GM20431 (cell line): ENCODE measurements around the gene TYMS.

Experiments used
- in situ Hi-C: fragments of 300-500 bp; cut with MseI, MboI; formaldehyde crosslinking; loops from one replicate; pipeline ENCODE4 v1.15.0; 2020; ENCODE audit warnings: low sequenced_read_pairs; ENCODE audit not compliant: unreplicated experiment

TYMS gene

GRCh38 chr18:657311-658000, at the start of gene TYMS:
Gene TYMS, plus strand, starts transcription at chr18:657653. Its CDS starts 90 bp downstream, at chr18:657743.
- in situ Hi-C loops: no loop called here

- in situ Hi-C loops: no loop called here
These were observed 49.5 kb upstream of the TYMS start for GRCh38 chr18:607930-608329.

- in situ Hi-C loops: no loop called here
These were observed 47.1 kb upstream of the TYMS start for GRCh38 chr18:610214-610928.

GRCh38 chr18:612156-612555, 45.3 kb upstream of the TYMS start:
- in situ Hi-C loops: no loop called here

- in situ Hi-C loops: no loop called here
These were observed 43.3 kb upstream of the TYMS start for GRCh38 chr18:614193-614592.

GRCh38 chr18:615092-615521, 42.3 kb upstream of the TYMS start:
- in situ Hi-C loops: no loop called here

- in situ Hi-C loops: no loop called here
These were observed 41.7 kb upstream of the TYMS start for GRCh38 chr18:615773-616172.

- in situ Hi-C loops: no loop called here
These were observed 41.0 kb upstream of the TYMS start for GRCh38 chr18:616380-616995.

- in situ Hi-C loops: no loop called here
These were observed 39.4 kb upstream of the TYMS start for GRCh38 chr18:617970-618504.

- in situ Hi-C loops: no loop called here
These were observed 38.8 kb upstream of the TYMS start for GRCh38 chr18:618618-619017.

GRCh38 chr18:621291-622043, 36.0 kb upstream of the TYMS start:
- in situ Hi-C loops: loop anchor here (10.0 kb wide), 1 partner anchor 213 kb away; no protein-coding TSS in a partner anchor

- in situ Hi-C loops: loop anchor here (10.0 kb wide), 1 partner anchor 213 kb away; no protein-coding TSS in a partner anchor
These were observed 35.2 kb upstream of the TYMS start for GRCh38 chr18:622289-622688.

- in situ Hi-C loops: loop anchor here (10.0 kb wide), 1 partner anchor 211 kb away; no protein-coding TSS in a partner anchor
These were observed 33.5 kb upstream of the TYMS start for GRCh38 chr18:623761-624620.

GRCh38 chr18:627231-627630, 30.2 kb upstream of the TYMS start:
- in situ Hi-C loops: loop anchor here (10.0 kb wide), 1 partner anchor 208 kb away; no protein-coding TSS in a partner anchor

- in situ Hi-C loops: loop anchor here (10.0 kb wide), 1 partner anchor 205 kb away; no protein-coding TSS in a partner anchor
These were observed 27.9 kb upstream of the TYMS start for GRCh38 chr18:629269-630150.

GRCh38 chr18:631560-631959, 25.9 kb upstream of the TYMS start:
- in situ Hi-C loops: no loop called here

- in situ Hi-C loops: no loop called here
These were observed 22.9 kb upstream of the TYMS start for GRCh38 chr18:634551-635045.

- in situ Hi-C loops: no loop called here
These were observed 22.3 kb upstream of the TYMS start for GRCh38 chr18:635171-635570.
